ENCODE results near the gene TSEN54. TPM values are rescaled to one million over a fixed set of nuclear protein-coding genes. Genes with fewer than 3 reads are reported as not detected.
A peak's percentile ranks its signal among the peaks of the same experiment; 100 is the strongest.

Gene TSEN54
- total RNA-seq, 1 experiment from 2014 or later, result 87.3 TPM

DNA sequence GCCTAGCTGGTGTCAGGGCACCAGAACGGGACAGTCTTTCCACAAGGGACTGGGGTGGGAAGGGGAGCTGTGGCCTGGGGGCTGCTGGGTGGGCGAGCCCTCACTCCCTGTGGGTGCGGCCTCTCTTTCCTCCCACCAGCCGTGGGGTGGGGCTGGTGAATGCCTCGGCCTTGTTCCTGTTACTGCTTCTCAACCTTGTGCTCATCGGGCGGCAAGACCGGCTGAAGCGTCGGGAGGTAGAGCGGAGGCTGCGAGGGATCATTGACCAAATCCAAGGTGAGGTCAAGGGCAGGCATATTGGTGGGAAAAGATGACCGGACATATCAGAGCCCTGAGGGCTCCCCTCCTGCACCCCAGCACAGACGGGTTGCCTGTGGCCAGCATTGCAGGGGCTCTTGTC, 30.2 kb upstream of the TSEN54 start:
- no peak overlapping the region for H3K9ac ChIP-seq (ENCODE audit: low read length)
- DNase-seq (ENCODE audit: low read depth, low spot score), result no peak
- RAD21 ChIA-PET (ENCODE audit: low non-redundant PET in 1 of 2, low total read pairs in 2 of 2, uncharacterized antibody in 2 of 2, unreplicated experiment in 2 of 2), result no interaction called here
- no peaks in the 10 kb centered on the region for H4K20me1 ChIP-seq (ENCODE audit: insufficient read depth)
- H3K36me3 ChIP-seq (ENCODE audit: control insufficient read depth in 1 of 2, insufficient read depth in 2 of 2, low read length in 2 of 2), result no peaks in the 10 kb centered on the region
- H3K4me2 ChIP-seq (ENCODE audit: low read length), result no peak overlapping the region
- H3K79me2 ChIP-seq (ENCODE audit: insufficient read depth, low read length), result no peaks in the 10 kb centered on the region
- no peaks in the 10 kb centered on the region for H3K4me1 ChIP-seq (ENCODE audit: control insufficient read depth in 1 of 2, insufficient read depth in 2 of 2, low read length in 2 of 2)
- TF ChIP-seq JUND (IDR thresholded peaks at IDR 0.05) (no peak), TCF7L2 (IDR thresholded peaks at IDR 0.05; ENCODE audit: borderline replicate concordance, extremely low read depth, insufficient read depth, insufficient read length) (no peak), ZNF274 (IDR thresholded peaks at IDR 0.05; ENCODE audit: low read depth, low read length) (no peak), ELF1 (IDR thresholded peaks at IDR 0.05; ENCODE audit: borderline replicate concordance, low read depth) (no peak)
- no peaks in the 10 kb centered on the region for H3K9me3 ChIP-seq (ENCODE audit: control insufficient read depth in 1 of 2, insufficient read depth in 1 of 2, low read depth in 1 of 2, low read length in 2 of 2)
- no peaks in the 10 kb centered on the region for H3K27me3 ChIP-seq (ENCODE audit: insufficient read depth, low read length)
- no TSS peak for BruUV-seq (replicated peaks)
- H3K9me2 ChIP-seq (ENCODE audit: insufficient read depth), result no peaks in the 10 kb centered on the region
- no peak for ATAC-seq
- intact Hi-C loops (cut with micrococcal nuclease), result no loop called here
- H2AFZ ChIP-seq (ENCODE audit: low read depth, low read length, poor library complexity, severe bottlenecking), result no peak overlapping the region
- CTCF ChIA-PET, result no interaction called here
- H3K4me3 ChIP-seq (replicated peaks in 1 of 2; ENCODE audit: low read depth in 1 of 2, low read length in 2 of 2), result no peak overlapping the region
- POLR2A ChIA-PET, result no interaction called here
- no peak overlapping the region for H3K27ac ChIP-seq (ENCODE audit: low read depth, low read length)

DNA sequence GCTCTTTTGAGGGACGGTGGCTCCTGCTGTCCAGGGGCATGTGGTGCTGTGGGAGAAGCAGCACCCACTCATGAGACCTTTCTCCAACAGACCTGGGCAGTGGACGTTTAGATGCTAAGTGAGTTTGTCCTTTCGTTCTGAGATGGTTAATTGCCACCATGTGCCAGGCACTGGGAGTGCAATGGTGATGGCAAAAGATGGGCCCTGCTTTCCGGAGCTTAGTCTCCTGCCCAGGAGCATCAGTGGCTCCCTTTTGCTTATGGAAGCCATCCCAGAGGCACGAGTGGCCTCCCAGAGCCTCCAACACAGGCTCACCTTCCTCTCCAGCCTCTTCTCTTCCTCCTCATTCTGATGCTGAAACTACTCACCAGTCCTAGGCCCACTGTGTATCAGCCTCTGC, 29.4 kb upstream of the TSEN54 start:
- Histone ChIP-seq H3K79me2 (ENCODE audit: insufficient read depth, low read length) (no peaks in the 10 kb centered on the region), H2AFZ (ENCODE audit: low read depth, low read length, poor library complexity, severe bottlenecking) (no peak overlapping the region), H3K9me2 (ENCODE audit: insufficient read depth) (no peaks in the 10 kb centered on the region), H3K4me3 (replicated peaks in 1 of 2; ENCODE audit: low read depth in 1 of 2, low read length in 2 of 2) (no peak overlapping the region), H3K27ac (ENCODE audit: low read depth, low read length) (no peak overlapping the region), H3K9me3 (ENCODE audit: control insufficient read depth in 1 of 2, insufficient read depth in 1 of 2, low read depth in 1 of 2, low read length in 2 of 2) (no peaks in the 10 kb centered on the region), H3K9ac (ENCODE audit: low read length) (no peak overlapping the region), H3K4me1 (ENCODE audit: control insufficient read depth in 1 of 2, insufficient read depth in 2 of 2, low read length in 2 of 2) (no peaks in the 10 kb centered on the region), H3K27me3 (ENCODE audit: insufficient read depth, low read length) (no peaks in the 10 kb centered on the region), H3K4me2 (ENCODE audit: low read length) (no peak overlapping the region), H3K36me3 (ENCODE audit: control insufficient read depth in 1 of 2, insufficient read depth in 2 of 2, low read length in 2 of 2) (no peaks in the 10 kb centered on the region), H4K20me1 (ENCODE audit: insufficient read depth) (no peaks in the 10 kb centered on the region)
- intact Hi-C loops (cut with micrococcal nuclease), result no loop called here
- CTCF ChIA-PET, result no interaction called here
- RAD21 ChIA-PET (ENCODE audit: low non-redundant PET in 1 of 2, low total read pairs in 2 of 2, uncharacterized antibody in 2 of 2, unreplicated experiment in 2 of 2), result no interaction called here
- no peak for DNase-seq (ENCODE audit: low read depth, low spot score)
- no TSS peak for BruUV-seq (replicated peaks)
- ATAC-seq, result peak; percentile 35
- TF ChIP-seq SRF (IDR thresholded peaks at IDR 0.05; ENCODE audit: low read depth) (no peak), EGR1 (IDR thresholded peaks at IDR 0.05; ENCODE audit: low read depth) (no peak)
- TF ChIP-seq, protein P1, sequence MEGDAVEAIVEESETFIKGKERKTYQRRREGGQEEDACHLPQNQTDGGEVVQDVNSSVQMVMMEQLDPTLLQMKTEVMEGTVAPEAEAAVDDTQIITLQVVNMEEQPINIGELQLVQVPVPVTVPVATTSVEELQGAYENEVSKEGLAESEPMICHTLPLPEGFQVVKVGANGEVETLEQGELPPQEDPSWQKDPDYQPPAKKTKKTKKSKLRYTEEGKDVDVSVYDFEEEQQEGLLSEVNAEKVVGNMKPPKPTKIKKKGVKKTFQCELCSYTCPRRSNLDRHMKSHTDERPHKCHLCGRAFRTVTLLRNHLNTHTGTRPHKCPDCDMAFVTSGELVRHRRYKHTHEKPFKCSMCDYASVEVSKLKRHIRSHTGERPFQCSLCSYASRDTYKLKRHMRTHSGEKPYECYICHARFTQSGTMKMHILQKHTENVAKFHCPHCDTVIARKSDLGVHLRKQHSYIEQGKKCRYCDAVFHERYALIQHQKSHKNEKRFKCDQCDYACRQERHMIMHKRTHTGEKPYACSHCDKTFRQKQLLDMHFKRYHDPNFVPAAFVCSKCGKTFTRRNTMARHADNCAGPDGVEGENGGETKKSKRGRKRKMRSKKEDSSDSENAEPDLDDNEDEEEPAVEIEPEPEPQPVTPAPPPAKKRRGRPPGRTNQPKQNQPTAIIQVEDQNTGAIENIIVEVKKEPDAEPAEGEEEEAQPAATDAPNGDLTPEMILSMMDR (IDR thresholded peaks at IDR 0.05 in 2 of 3, conservative IDR thresholded peaks at IDR 0.05 in 1 of 3; ENCODE audit: borderline replicate concordance in 1 of 3, insufficient read depth in 1 of 3, low read depth in 2 of 3, low read length in 2 of 3), result 0 out of 6 replicates have a peak, but pooled peaks of 1 of the 3 experiments have one; percentile 5
- POLR2A ChIA-PET, result no interaction called here
